ENCODE data around the gene EIPR1.
"Not testable (repeated sequence)": the region's sequence is repeated elsewhere in the genome, so short reads cannot be mapped to it uniquely, and the experiment has no call there.

GRCh38 chr2:3369340-3370181 lies 8.1 kb downstream of the EIPR1 start:
- TF ChIP-seq CTCF (IDR thresholded peaks at IDR 0.05; ENCODE audit: insufficient read depth, low read depth, low read length); EZH2 (IDR thresholded peaks at IDR 0.05; ENCODE audit: insufficient read depth, low read length): not testable (repeated sequence)
